AG04449 (cell line): ENCODE measurements around the gene DHX9.
"Not testable (repeated sequence)": the region's sequence is repeated elsewhere in the genome, so short reads cannot be mapped to it uniquely, and the experiment has no call there.

Experiments used
- CTCF ChIA-PET: fragments of 350-600 bp; formaldehyde crosslinking; extraction: SDS; loops from one replicate; lab custom pipeline; 2021; ENCODE audit warnings: antibody characterized with exemption; lab: Yijun Ruan, JAX
- POLR2A ChIA-PET: fragments of 400-600, 350-600 bp; formaldehyde crosslinking; extraction: SDS; loops from one replicate; lab custom pipeline; 2020; ENCODE audit warnings: antibody characterized with exemption, inconsistent platforms; lab: Yijun Ruan, JAX
- DNase-seq: peaks from one replicate; pipeline ENCODE4 v3.0.0-alpha.2; 2010; ENCODE audit warnings: low read depth, low spot score
- H3K4me3 ChIP-seq: 2 replicates; pipeline ENCODE4 v1.5.1; 2011; ENCODE audit warnings: low read depth, mild to moderate bottlenecking, control low read depth, low read length
- TF ChIP-seq, protein P1 (sequence below): IDR thresholded peaks from one replicate; pipeline ENCODE4 v1.5.1; 2011; ENCODE audit warnings: mild to moderate bottlenecking, moderate library complexity, low read length, control low read depth, inconsistent platforms; ENCODE audit not compliant: insufficient read depth; ENCODE audit errors: missing control alignments

The DHX9 gene

GRCh38 chr1:182885591-182885990, 46.4 kb downstream of the DHX9 start:
- POLR2A ChIA-PET: no interaction called here
- no peak overlapping the region for H3K4me3 ChIP-seq
- TF ChIP-seq, protein P1, sequence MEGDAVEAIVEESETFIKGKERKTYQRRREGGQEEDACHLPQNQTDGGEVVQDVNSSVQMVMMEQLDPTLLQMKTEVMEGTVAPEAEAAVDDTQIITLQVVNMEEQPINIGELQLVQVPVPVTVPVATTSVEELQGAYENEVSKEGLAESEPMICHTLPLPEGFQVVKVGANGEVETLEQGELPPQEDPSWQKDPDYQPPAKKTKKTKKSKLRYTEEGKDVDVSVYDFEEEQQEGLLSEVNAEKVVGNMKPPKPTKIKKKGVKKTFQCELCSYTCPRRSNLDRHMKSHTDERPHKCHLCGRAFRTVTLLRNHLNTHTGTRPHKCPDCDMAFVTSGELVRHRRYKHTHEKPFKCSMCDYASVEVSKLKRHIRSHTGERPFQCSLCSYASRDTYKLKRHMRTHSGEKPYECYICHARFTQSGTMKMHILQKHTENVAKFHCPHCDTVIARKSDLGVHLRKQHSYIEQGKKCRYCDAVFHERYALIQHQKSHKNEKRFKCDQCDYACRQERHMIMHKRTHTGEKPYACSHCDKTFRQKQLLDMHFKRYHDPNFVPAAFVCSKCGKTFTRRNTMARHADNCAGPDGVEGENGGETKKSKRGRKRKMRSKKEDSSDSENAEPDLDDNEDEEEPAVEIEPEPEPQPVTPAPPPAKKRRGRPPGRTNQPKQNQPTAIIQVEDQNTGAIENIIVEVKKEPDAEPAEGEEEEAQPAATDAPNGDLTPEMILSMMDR: no peak
- CTCF ChIA-PET: no interaction called here
- no peak for DNase-seq

- no peak for DNase-seq
- POLR2A ChIA-PET: no interaction called here
- TF ChIP-seq, protein P1: no peak
- H3K4me3 ChIP-seq: no peak overlapping the region
- CTCF ChIA-PET: no interaction called here
Observed at GRCh38 chr1:182886985-182887384, 47.8 kb downstream of the DHX9 start.

- TF ChIP-seq, protein P1: no peak
- CTCF ChIA-PET: interaction anchor here (1.0 to 1.8 kb wide), 2 partner anchors 20 to 393 kb away, joined by 3 to 5 read pairs; no protein-coding TSS in a partner anchor
- peak; percentile 42 for DNase-seq
- H3K4me3 ChIP-seq: no peak overlapping the region
- POLR2A ChIA-PET: interaction anchor here (0.7 kb wide), 1 partner anchor 25 kb away, joined by 3 read pairs; no protein-coding TSS in a partner anchor
Observed at GRCh38 chr1:182888736-182889531, 49.8 kb downstream of the DHX9 start.

- ChIA-PET POLR2A (interaction anchor here (0.6 to 0.7 kb wide), 2 partner anchors 26 to 519 kb away, joined by 3 read pairs; no protein-coding TSS in a partner anchor), CTCF (interaction anchor here (1.8 kb wide), 1 partner anchor 21 kb away, joined by 5 read pairs; no protein-coding TSS in a partner anchor)
- no peak overlapping the region for H3K4me3 ChIP-seq
- TF ChIP-seq, protein P1: no peak
- DNase-seq: no peak
Observed at GRCh38 chr1:182889997-182890396, 50.9 kb downstream of the DHX9 start.

DNA sequence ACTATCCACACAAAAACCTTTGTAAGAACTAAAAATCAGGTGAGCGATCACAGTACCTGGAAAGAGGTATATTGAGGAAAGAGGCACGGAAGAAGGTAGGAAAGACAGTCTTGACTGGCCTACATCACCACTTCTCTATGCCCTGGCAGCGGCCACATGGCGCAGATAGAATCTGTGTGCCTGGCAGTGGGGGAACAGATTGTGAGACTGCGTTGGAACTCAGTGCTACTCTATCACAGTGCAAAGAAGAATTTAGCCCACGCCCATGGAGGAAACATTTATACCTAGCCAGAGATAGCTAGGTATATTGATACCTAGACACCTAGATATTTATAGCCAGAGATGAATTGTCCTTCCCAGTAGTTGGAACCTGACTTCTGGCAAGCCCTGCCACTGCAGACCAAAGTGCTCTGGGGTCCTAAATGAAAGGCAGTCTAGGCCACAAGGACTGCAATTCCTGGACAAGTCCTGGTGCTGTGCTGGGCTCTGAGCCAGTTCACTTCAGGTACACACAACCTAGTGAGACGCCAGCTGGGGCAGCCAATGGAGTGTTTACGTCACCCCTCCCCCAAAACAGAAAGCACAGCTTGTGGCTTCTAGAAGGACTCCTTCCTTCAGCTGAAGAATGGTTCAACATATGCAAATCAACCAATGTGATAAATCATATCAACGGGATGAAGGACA, 51.9 kb downstream of the DHX9 start:
- no peak overlapping the region for H3K4me3 ChIP-seq
- TF ChIP-seq, protein P1: no peak
- CTCF ChIA-PET: interaction anchor here (1.8 kb wide), 1 partner anchor 22 kb away, joined by 5 read pairs; no protein-coding TSS in a partner anchor
- POLR2A ChIA-PET: no interaction called here
- DNase-seq: no peak

DNA sequence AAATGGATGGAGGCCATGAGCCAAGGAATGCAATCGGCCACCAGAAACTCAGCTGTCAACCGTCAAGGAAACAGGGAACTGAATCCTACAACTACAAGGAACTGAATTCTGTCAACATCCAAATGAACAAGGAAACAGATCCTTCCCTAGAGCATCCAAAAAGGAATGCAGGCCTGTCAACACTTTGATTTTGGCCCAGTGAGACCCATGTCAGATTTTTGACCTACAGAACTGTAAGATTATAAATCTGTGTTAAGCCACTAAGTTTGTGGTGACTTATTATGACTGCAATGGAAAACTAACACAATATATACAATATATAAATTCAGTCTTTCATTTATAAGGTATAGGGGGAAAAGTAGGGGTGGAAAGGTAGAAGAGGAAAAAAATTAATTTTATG, 58.5 kb downstream of the DHX9 start:
- no peak overlapping the region for H3K4me3 ChIP-seq
- POLR2A ChIA-PET: no interaction called here
- CTCF ChIA-PET: no interaction called here
- TF ChIP-seq, protein P1: no peak
- no peak for DNase-seq

DNA sequence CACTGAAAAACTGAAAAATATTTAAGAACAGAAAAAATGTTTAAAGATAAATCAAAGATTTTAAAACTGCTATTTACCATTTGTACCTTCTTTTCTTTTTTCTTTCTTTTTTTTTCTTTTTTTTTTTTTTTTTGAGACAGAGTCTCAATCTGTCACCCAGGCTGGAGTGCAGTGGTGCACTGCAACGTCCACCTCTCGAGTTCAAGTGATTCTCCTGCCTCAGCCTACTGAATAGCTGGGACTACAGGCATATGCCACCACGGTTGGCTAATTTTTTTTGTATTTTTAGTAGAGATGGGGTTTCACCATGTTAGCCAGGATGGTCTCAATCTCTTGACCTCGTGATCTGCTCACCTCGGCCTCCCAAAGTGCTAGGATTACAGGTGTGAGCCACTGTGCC, 62.8 kb downstream of the DHX9 start:
- CTCF ChIA-PET, H3K4me3 ChIP-seq, POLR2A ChIA-PET, DNase-seq: not testable (repeated sequence)
